ENCODE data around the gene CTNNA1. TPM values are rescaled to one million over a fixed set of nuclear protein-coding genes. Genes with fewer than 3 reads are reported as not detected.

CTNNA1 gene
- total RNA-seq, 1 experiment from 2014 or later, result 392 TPM

GRCh38 chr5:138969323-138970002 lies 216.2 kb downstream of the CTNNA1 start:
- ChIA-PET POLR2A (no interaction called here), CTCF (no interaction called here)
- H3K4me1 Mint-ChIP-seq (ENCODE audit: low read depth, unreplicated experiment), result peaks cover 3% of the 10 kb centered on the region
- no peaks in the 10 kb centered on the region for H3K9me3 Mint-ChIP-seq (ENCODE audit: unreplicated experiment)
- no peak for TF ChIP-seq CTCF (IDR thresholded peaks at IDR 0.05; ENCODE audit: insufficient read depth in 1 of 2, low read depth in 1 of 2, low read length in 1 of 2, severe bottlenecking in 1 of 2, unreplicated experiment in 1 of 2)
- H3K27ac Mint-ChIP-seq (ENCODE audit: unreplicated experiment), result no peak overlapping the region
- Histone ChIP-seq H3K27me3 (replicated peaks; ENCODE audit: control insufficient read depth, insufficient read depth, low read length) (no peaks in the 10 kb centered on the region), H3K4me1 (peaks cover 11% of the 10 kb centered on the region), H3K36me3 (ENCODE audit: control insufficient read depth, insufficient read depth, low read length) (no peaks in the 10 kb centered on the region), H3K9me3 (no peaks in the 10 kb centered on the region), H3K4me3 (ENCODE audit: low read depth, low read length) (no peak overlapping the region)
- DNase-seq, result no peak
- intact Hi-C loops (cut with micrococcal nuclease; ENCODE audit: unreplicated experiment), result loop anchor here (10.0 kb wide), 1 partner anchor 295 kb away; no protein-coding TSS in a partner anchor
- H3K27me3 Mint-ChIP-seq (ENCODE audit: insufficient read depth, unreplicated experiment), result no peaks in the 10 kb centered on the region
- no TSS peak for BruUV-seq (replicated peaks)
- H3K36me3 Mint-ChIP-seq (ENCODE audit: insufficient read depth, unreplicated experiment), result no peaks in the 10 kb centered on the region
- H3K4me3 Mint-ChIP-seq (ENCODE audit: unreplicated experiment), result no peak overlapping the region

- H3K9me3 ChIP-seq, result no peaks in the 10 kb centered on the region
- Mint-ChIP-seq H3K4me1 (ENCODE audit: low read depth, unreplicated experiment) (no peaks in the 10 kb centered on the region), H3K9me3 (ENCODE audit: unreplicated experiment) (no peaks in the 10 kb centered on the region), H3K4me3 (ENCODE audit: unreplicated experiment) (no peak overlapping the region), H3K27ac (ENCODE audit: unreplicated experiment) (no peak overlapping the region), H3K36me3 (ENCODE audit: insufficient read depth, unreplicated experiment) (no peaks in the 10 kb centered on the region), H3K27me3 (ENCODE audit: insufficient read depth, unreplicated experiment) (no peaks in the 10 kb centered on the region)
- ChIA-PET CTCF (interaction anchor here (0.5 to 0.6 kb wide), 2 partner anchors 12 to 301 kb away, joined by 3 to 8 read pairs; no protein-coding TSS in a partner anchor), POLR2A (no interaction called here)
- TF ChIP-seq CTCF (IDR thresholded peaks at IDR 0.05; ENCODE audit: insufficient read depth in 1 of 2, low read depth in 1 of 2, low read length in 1 of 2, severe bottlenecking in 1 of 2, unreplicated experiment in 1 of 2), result no peak
- DNase-seq, result no peak
- intact Hi-C loops (cut with micrococcal nuclease; ENCODE audit: unreplicated experiment), result no loop called here
- no peaks in the 10 kb centered on the region for H3K27me3 ChIP-seq (replicated peaks; ENCODE audit: control insufficient read depth, insufficient read depth, low read length)
- no TSS peak for BruUV-seq (replicated peaks)
- no peak overlapping the region for H3K4me3 ChIP-seq (ENCODE audit: low read depth, low read length)
- H3K4me1 ChIP-seq, result peaks cover 5% of the 10 kb centered on the region; the same call in 1 of the 2 replicates
- H3K36me3 ChIP-seq (ENCODE audit: control insufficient read depth, insufficient read depth, low read length), result no peaks in the 10 kb centered on the region
Observed at GRCh38 chr5:138972230-138972629, 219.0 kb downstream of the CTNNA1 start.

- DNase-seq, result peak in 1 of 2 experiments; percentile 25
- Histone ChIP-seq H3K9me3 (no peaks in the 10 kb centered on the region), H3K27me3 (replicated peaks; ENCODE audit: control insufficient read depth, insufficient read depth, low read length) (no peaks in the 10 kb centered on the region), H3K4me1 (peaks cover 5% of the 10 kb centered on the region; the same call in 1 of the 2 replicates), H3K36me3 (ENCODE audit: control insufficient read depth, insufficient read depth, low read length) (no peaks in the 10 kb centered on the region), H3K4me3 (ENCODE audit: low read depth, low read length) (no peak overlapping the region)
- H3K36me3 Mint-ChIP-seq (ENCODE audit: insufficient read depth, unreplicated experiment), result no peaks in the 10 kb centered on the region
- no TSS peak for BruUV-seq (replicated peaks)
- ChIA-PET POLR2A (no interaction called here), CTCF (interaction anchor here (0.5 to 0.7 kb wide), 2 partner anchors 300 to 814 kb away, joined by 3 to 11 read pairs; no protein-coding TSS in a partner anchor)
- no peak overlapping the region for H3K4me3 Mint-ChIP-seq (ENCODE audit: unreplicated experiment)
- H3K27me3 Mint-ChIP-seq (ENCODE audit: insufficient read depth, unreplicated experiment), result no peaks in the 10 kb centered on the region
- no peak overlapping the region for H3K27ac Mint-ChIP-seq (ENCODE audit: unreplicated experiment)
- no peaks in the 10 kb centered on the region for H3K4me1 Mint-ChIP-seq (ENCODE audit: low read depth, unreplicated experiment)
- no peaks in the 10 kb centered on the region for H3K9me3 Mint-ChIP-seq (ENCODE audit: unreplicated experiment)
- TF ChIP-seq CTCF (IDR thresholded peaks at IDR 0.05; ENCODE audit: insufficient read depth in 1 of 2, low read depth in 1 of 2, low read length in 1 of 2, severe bottlenecking in 1 of 2, unreplicated experiment in 1 of 2), result peak in 1 of 2 experiments; percentile 26
- intact Hi-C loops (cut with micrococcal nuclease; ENCODE audit: unreplicated experiment), result no loop called here
Observed at GRCh38 chr5:138972836-138973235, 219.6 kb downstream of the CTNNA1 start.
